GM12892 (cell line): ENCODE data around the gene CRIM1.

Experiments used
- POLR2A ChIP-seq: IDR thresholded peaks from 2 replicates; pipeline ENCODE4 v1.6.1; 2011; ENCODE audit warnings: low read depth, low read length, control low read depth
- POLR2AphosphoS5 ChIP-seq: IDR thresholded peaks from 2 replicates; pipeline ENCODE4 v1.6.1; 2011; ENCODE audit warnings: low read depth, low read length, control low read depth

- TF ChIP-seq POLR2A (no peak), POLR2AphosphoS5 (no peak)
Measured at GRCh38 chr2:36586672-36587071, 231.1 kb downstream of the CRIM1 start.
